ENCODE data around the gene LINGO4.

The LINGO4 gene

DNA sequence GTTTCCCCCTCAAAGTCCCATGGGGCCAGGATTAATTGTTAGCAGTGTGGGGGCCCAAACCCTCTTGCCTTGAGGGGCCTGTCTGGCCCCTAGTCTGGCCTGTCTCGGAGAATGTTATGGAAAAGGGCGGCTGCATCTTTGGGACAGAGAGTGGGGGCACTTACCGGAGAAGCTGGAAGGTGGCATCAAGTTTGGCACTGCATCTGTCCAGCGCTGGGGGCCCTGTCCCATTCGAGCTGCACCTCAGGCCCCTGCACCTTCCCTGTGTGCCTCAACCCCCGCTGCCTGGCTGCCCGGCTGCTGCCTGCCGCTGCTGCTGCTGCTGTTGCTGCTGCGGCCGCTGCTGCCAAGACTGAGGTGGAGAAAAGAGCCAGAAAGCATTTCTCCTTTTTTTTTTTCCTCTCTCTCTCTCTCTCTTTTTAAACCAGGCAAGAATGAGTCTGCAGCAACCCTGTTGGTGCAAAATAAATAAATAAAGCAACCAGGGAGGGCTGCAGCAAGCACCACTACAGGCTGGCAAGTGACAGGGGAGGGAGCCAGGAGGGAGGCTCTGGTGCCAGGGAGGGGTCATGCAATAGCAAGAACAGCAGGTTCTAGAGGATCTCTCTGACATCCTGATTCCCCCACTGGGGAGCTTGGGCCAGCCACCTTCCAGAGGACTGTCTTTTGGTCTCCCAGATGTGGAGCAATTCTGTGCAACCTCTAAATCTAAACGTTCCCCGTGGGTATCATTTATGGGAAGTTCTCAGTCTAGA is at the start of gene LINGO4:
LINGO4 (minus strand) TSS at position 354 of the 755 bp plus-strand sequence. CDS start 2,715 bp downstream, outside the sequence.
- no peak within 1 kb of the TSS for H3K4me3 ChIP-seq (ENCODE audit: control insufficient read depth, low read depth, low read length)
- no peak for DNase-seq (ENCODE audit: low read depth)
- TF ChIP-seq, protein P1, sequence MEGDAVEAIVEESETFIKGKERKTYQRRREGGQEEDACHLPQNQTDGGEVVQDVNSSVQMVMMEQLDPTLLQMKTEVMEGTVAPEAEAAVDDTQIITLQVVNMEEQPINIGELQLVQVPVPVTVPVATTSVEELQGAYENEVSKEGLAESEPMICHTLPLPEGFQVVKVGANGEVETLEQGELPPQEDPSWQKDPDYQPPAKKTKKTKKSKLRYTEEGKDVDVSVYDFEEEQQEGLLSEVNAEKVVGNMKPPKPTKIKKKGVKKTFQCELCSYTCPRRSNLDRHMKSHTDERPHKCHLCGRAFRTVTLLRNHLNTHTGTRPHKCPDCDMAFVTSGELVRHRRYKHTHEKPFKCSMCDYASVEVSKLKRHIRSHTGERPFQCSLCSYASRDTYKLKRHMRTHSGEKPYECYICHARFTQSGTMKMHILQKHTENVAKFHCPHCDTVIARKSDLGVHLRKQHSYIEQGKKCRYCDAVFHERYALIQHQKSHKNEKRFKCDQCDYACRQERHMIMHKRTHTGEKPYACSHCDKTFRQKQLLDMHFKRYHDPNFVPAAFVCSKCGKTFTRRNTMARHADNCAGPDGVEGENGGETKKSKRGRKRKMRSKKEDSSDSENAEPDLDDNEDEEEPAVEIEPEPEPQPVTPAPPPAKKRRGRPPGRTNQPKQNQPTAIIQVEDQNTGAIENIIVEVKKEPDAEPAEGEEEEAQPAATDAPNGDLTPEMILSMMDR (IDR thresholded peaks at IDR 0.05; ENCODE audit: control insufficient read depth, insufficient read depth, low read depth, low read length, missing control alignments), result no peak

DNA sequence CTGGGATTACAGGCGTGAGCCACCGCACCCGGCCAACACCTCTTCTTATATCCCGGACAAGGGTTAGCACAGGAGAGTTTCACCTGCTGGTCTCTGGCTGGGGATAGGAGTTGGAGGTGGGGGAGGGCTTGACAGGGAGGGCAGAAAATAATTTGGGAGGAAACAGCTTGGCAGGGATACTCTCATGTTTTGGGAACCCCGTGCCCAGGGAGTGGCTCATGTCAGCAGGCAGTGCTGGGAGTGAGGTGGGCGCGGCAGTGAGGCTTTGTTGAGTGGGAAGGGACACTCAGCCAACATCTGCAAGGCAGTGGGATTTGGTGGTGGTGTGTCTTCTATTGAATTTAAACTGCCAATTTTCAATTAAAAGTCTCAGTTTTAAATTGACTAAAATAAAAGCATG is 49.4 kb upstream of the LINGO4 start:
- no peak for DNase-seq (ENCODE audit: low read depth)
- TF ChIP-seq, protein P1 (IDR thresholded peaks at IDR 0.05; ENCODE audit: control insufficient read depth, insufficient read depth, low read depth, low read length, missing control alignments), result no peak
- H3K4me3 ChIP-seq (ENCODE audit: control insufficient read depth, low read depth, low read length), result no peak overlapping the region

DNA sequence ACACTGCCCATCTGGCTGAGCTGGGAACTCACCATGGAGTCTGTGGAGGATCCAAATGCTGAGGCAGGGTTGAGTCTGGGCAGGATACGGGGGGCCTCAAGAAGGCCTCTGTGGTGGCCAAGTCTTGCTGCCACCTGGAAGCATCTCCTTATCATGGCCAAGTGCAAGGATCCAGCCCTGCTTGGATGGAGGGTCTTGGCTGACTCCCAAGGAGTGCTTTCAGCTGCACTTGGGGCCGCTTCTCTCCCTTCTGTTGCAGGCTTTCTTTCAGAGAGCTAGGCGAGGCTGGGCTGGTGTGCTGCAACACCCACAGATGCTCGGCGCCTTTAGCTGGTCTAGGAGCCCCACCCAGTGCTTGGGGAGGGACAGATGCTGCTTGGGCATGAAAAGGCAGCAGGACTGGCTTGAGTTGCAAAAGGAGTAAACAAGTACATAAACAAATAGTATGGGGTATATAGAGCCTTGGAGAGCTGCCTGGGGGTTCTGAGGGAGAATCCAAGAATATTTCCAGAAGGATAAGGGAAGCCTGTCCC is 48.3 kb upstream of the LINGO4 start, which contains the start of gene THEM5:
THEM5 (minus strand) TSS at position 302 of the 533 bp plus-strand sequence; CDS start at position 155, 147 bp downstream.
- no peak within 1 kb of the TSS for H3K4me3 ChIP-seq (ENCODE audit: control insufficient read depth, low read depth, low read length)
- TF ChIP-seq, protein P1 (IDR thresholded peaks at IDR 0.05; ENCODE audit: control insufficient read depth, insufficient read depth, low read depth, low read length, missing control alignments), result no peak
- no peak for DNase-seq (ENCODE audit: low read depth)

GRCh38 chr1:151852733-151853132 is 47.5 kb upstream of the LINGO4 start:
- no peak overlapping the region for H3K4me3 ChIP-seq (ENCODE audit: control insufficient read depth, low read depth, low read length)
- TF ChIP-seq, protein P1 (IDR thresholded peaks at IDR 0.05; ENCODE audit: control insufficient read depth, insufficient read depth, low read depth, low read length, missing control alignments), result no peak
- DNase-seq (ENCODE audit: low read depth), result no peak

GRCh38 chr1:151851886-151852285 is 46.7 kb upstream of the LINGO4 start:
- H3K4me3 ChIP-seq (ENCODE audit: control insufficient read depth, low read depth, low read length), result no peak overlapping the region
- TF ChIP-seq, protein P1 (IDR thresholded peaks at IDR 0.05; ENCODE audit: control insufficient read depth, insufficient read depth, low read depth, low read length, missing control alignments), result no peak
- DNase-seq (ENCODE audit: low read depth), result no peak

DNA sequence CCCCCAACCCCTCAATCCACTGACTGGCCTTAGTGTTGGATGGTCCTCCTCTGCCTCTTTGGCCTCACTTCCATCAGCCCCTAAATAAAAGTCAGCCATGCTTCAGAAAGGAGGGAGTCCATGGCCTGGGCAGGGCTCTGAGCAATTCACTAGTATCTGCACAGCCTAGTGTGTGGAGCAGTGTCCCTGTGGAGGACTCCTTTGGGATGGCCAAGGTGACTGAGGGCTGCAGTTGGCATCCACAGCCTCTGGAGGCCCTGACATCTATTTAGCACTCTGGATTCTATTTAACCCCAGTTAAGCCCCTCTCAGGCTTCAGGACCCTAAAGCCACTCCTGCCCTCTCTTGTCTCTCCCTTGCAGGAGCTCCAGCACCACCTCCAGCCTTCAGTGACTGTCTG is 44.7 kb upstream of the LINGO4 start:
- DNase-seq (ENCODE audit: low read depth), result no peak
- TF ChIP-seq, protein P1 (IDR thresholded peaks at IDR 0.05; ENCODE audit: control insufficient read depth, insufficient read depth, low read depth, low read length, missing control alignments), result no peak
- H3K4me3 ChIP-seq (ENCODE audit: control insufficient read depth, low read depth, low read length), result no peak overlapping the region

All from AG09309 (cell line).